SK-N-SH (cell line): ENCODE measurements around the gene PTBP1. TPM values are rescaled to one million over a fixed set of nuclear protein-coding genes. Genes with fewer than 3 reads are reported as not detected.

ENCODE experiments used
- CTCF ChIA-PET: fragments of 300-600, 350-600 bp; formaldehyde crosslinking; extraction: SDS; loops from one replicate; lab custom pipeline; 2021; lab: Yijun Ruan, JAX
- POLR2A ChIA-PET: fragments of 350-600 bp; sonication (Branson Sonifier 250); formaldehyde crosslinking; extraction: SDS; loops from one replicate; lab custom pipeline; 2020; ENCODE audit warnings: antibody characterized with exemption, inconsistent platforms; lab: Yijun Ruan, JAX
- DNase-seq: peaks from one replicate; pipeline ENCODE4 v3.0.0; 2012
- H2AFZ ChIP-seq: fragments of 200-600 bp; sonication (generic); 2 replicates; pipeline ENCODE4 v1.8.1; 2016; ENCODE audit warnings: antibody characterized with exemption, mild to moderate bottlenecking, low read depth
- H3F3A ChIP-seq: fragments of 200-600 bp; sonication (generic); replicated peaks from 2 replicates; pipeline ENCODE3; 2016; ENCODE audit warnings: antibody characterized with exemption, mild to moderate bottlenecking; ENCODE audit not compliant: insufficient read depth
- H3K27ac ChIP-seq, 2 experiments: fragments of 200-500 bp in 1 of 2; fragments of 200-600 bp in 1 of 2; sonication (Bioruptor generic) in 1 of 2; sonication (generic), shearing (Covaris generic) in 1 of 2; 2 replicates each; pipeline versions ENCODE4 v1.5.1 to v1.6.1; 2014 to 2016; ENCODE audit warnings: low read depth in 2 of 2, inconsistent platforms in 1 of 2, low read length in 1 of 2, mild to moderate bottlenecking in 1 of 2, mixed read lengths in 1 of 2
- H3K27me3 ChIP-seq: fragments of 200-600 bp; sonication (generic), shearing (Covaris generic); 2 replicates; pipeline ENCODE4 v1.6.1; 2016; ENCODE audit warnings: mixed run types; ENCODE audit not compliant: insufficient read depth
- H3K36me3 ChIP-seq, 2 experiments: fragments of 200-500 bp in 1 of 2; fragments of 200-600 bp in 1 of 2; sonication (Bioruptor generic) in 1 of 2; sonication (generic) in 1 of 2; replicated peaks in 1 of 2; 2 replicates each; pipeline versions ENCODE3 to v1.5.1; 2014 to 2016; ENCODE audit warnings: low read length in 1 of 2, mild to moderate bottlenecking in 1 of 2; ENCODE audit not compliant: insufficient read depth in 2 of 2, control insufficient read depth in 1 of 2
- H3K4me1 ChIP-seq, 2 experiments: fragments of 200-500 bp in 1 of 2; fragments of 200-600 bp in 1 of 2; sonication (Bioruptor generic) in 1 of 2; sonication (generic), shearing (Covaris generic) in 1 of 2; 2 replicates each; pipeline versions ENCODE4 v1.5.1 to v1.6.1; 2014 to 2016; ENCODE audit warnings: low read depth in 1 of 2, low read length in 1 of 2, mixed run types in 1 of 2; ENCODE audit not compliant: insufficient read depth in 2 of 2, control insufficient read depth in 1 of 2
- H3K4me2 ChIP-seq: fragments of 200-600 bp; sonication (generic), shearing (Covaris generic); 2 replicates; pipeline ENCODE4 v1.6.1; 2017; ENCODE audit warnings: mixed run types
- H3K4me3 ChIP-seq, 2 experiments: fragments of 200-500 bp in 1 of 2; fragments of 200-600 bp in 1 of 2; sonication (Bioruptor generic) in 1 of 2; sonication (generic), shearing (Covaris generic) in 1 of 2; 2 replicates each; pipeline versions ENCODE4 v1.5.1 to v1.8.1; 2014 to 2016; ENCODE audit warnings: low read depth in 2 of 2, inconsistent platforms in 1 of 2, low read length in 1 of 2, mild to moderate bottlenecking in 1 of 2, mixed read lengths in 1 of 2, moderate library complexity in 1 of 2
- H3K79me2 ChIP-seq: fragments of 200-600 bp; sonication (generic); 2 replicates; pipeline ENCODE4 v1.8.1; 2017; ENCODE audit warnings: mild to moderate bottlenecking; ENCODE audit not compliant: insufficient read depth
- H3K9ac ChIP-seq: fragments of 200-600 bp; sonication (generic); 2 replicates; pipeline ENCODE4 v1.6.1; 2017; ENCODE audit warnings: mixed run types
- H3K9me2 ChIP-seq: fragments of 200-600 bp; sonication (generic); 2 replicates; pipeline ENCODE4 v1.6.1; 2017; ENCODE audit warnings: mixed run types
- H3K9me3 ChIP-seq: fragments of 200-600 bp; sonication (generic); 2 replicates; pipeline ENCODE4 v1.6.1; 2017; ENCODE audit warnings: mixed run types, mild to moderate bottlenecking, moderate library complexity
- H4K20me1 ChIP-seq: fragments of 200-600 bp; sonication (generic); 2 replicates; pipeline ENCODE4 v1.6.1; 2017; ENCODE audit warnings: mild to moderate bottlenecking, mixed run types; ENCODE audit not compliant: insufficient read depth
- CHD2 ChIP-seq: fragments of 150-350 bp; IDR thresholded peaks from 2 replicates; pipeline ENCODE4 v1.6.1; 2018; ENCODE audit warnings: low read length; ENCODE audit not compliant: partially characterized antibody
- EZH2phosphoT487 ChIP-seq: fragments of 200-600 bp; sonication (generic); IDR thresholded peaks from 2 replicates; pipeline ENCODE4 v1.6.1; 2017; ENCODE audit warnings: low read depth, mixed run types, mild to moderate bottlenecking, antibody characterized with exemption, moderate library complexity, borderline replicate concordance
- FOXJ3 ChIP-seq: sonication (generic); formaldehyde crosslinking; IDR thresholded peaks from 2 replicates; pipeline ENCODE4 v1.5.1; 2020; ENCODE audit warnings: mild to moderate bottlenecking, missing genetic modification reagents
- FOXM1 ChIP-seq: IDR thresholded peaks from 2 replicates; pipeline ENCODE4 v1.4.0; 2012; ENCODE audit warnings: low read depth, mild to moderate bottlenecking
- JUND ChIP-seq: IDR thresholded peaks from 2 replicates; pipeline ENCODE4 v1.4.0; 2012
- MXI1 ChIP-seq: IDR thresholded peaks from 2 replicates; pipeline ENCODE4 v1.6.1; 2012; ENCODE audit warnings: mild to moderate bottlenecking, low read depth, low read length, improper control_type of control experiment
- NFIC ChIP-seq: IDR thresholded peaks from 2 replicates; pipeline ENCODE4 v1.4.0; 2012; ENCODE audit warnings: borderline replicate concordance
- NRF1 ChIP-seq: IDR thresholded peaks from 2 replicates; pipeline ENCODE4 v1.6.1; 2012; ENCODE audit warnings: low read depth, mild to moderate bottlenecking, low read length
- REST ChIP-seq: IDR thresholded peaks from 2 replicates; pipeline ENCODE4 v1.6.1; 2012; ENCODE audit warnings: mild to moderate bottlenecking, low read depth, low read length, moderate library complexity
- RFX5 ChIP-seq: IDR thresholded peaks from 2 replicates; pipeline ENCODE4 v1.6.1; 2012; ENCODE audit warnings: mild to moderate bottlenecking, improper control_type of control experiment, low read length
- RXRA ChIP-seq: IDR thresholded peaks from 2 replicates; pipeline ENCODE4 v1.4.0; 2012; ENCODE audit warnings: low read depth, mild to moderate bottlenecking, borderline replicate concordance
- SMC3 ChIP-seq: IDR thresholded peaks from 2 replicates; pipeline ENCODE4 v1.6.1; 2012; ENCODE audit warnings: low read depth, low read length, improper control_type of control experiment
- TEAD4 ChIP-seq: IDR thresholded peaks from 2 replicates; pipeline ENCODE4 v1.4.0; 2012; ENCODE audit warnings: mild to moderate bottlenecking, borderline replicate concordance; ENCODE audit not compliant: insufficient read depth
- USF1 ChIP-seq: IDR thresholded peaks from 2 replicates; pipeline ENCODE4 v1.4.0; 2012; ENCODE audit warnings: low read depth, borderline replicate concordance
- USF2 ChIP-seq: fragments of 150-350 bp; IDR thresholded peaks from 2 replicates; pipeline ENCODE4 v1.6.1; 2017; ENCODE audit warnings: antibody characterized with exemption, low read length, low read depth, borderline replicate concordance
- WGBS: methylation state at CpG from one replicate; pipeline ENCODE4 v1.1.6; 2017; ENCODE audit warnings: low lambda C conversion rate; 5-methylcytosine and 5-hydroxymethylcytosine counted together
- polyA plus RNA-seq, 3 experiments: library from polyadenylated mRNA; depleted of rRNA; stranded (reverse); fragments of >200 nt; gene quantifications; 2 replicates each; pipeline ENCODE4 v1.2.3, GENCODE V29; 2012

PTBP1 gene
- polyA plus RNA-seq, 1 of the 3 experiments (the other 2 are of a cell fraction) = 243 TPM

GRCh38 chr19:802498-803098 lies 5.3 kb downstream of the PTBP1 start (continued):
- no peak for TF ChIP-seq REST
- TF ChIP-seq SMC3 = no peak
- no peak for TF ChIP-seq USF1

GRCh38 chr19:803099-803561 lies 5.9 kb downstream of the PTBP1 start:
- Histone ChIP-seq H3K9ac (no peak overlapping the region), H3K79me2 (peaks cover 99% of the 10 kb centered on the region), H3K4me3 (no peak overlapping the region), H3K4me2 (peak overlapping the region; percentile 29; the same call in 1 of the 2 replicates), H3K9me3 (no peaks in the 10 kb centered on the region), H3F3A (peaks cover 8% of the 10 kb centered on the region), H4K20me1 (peaks cover 100% of the 10 kb centered on the region), H3K9me2 (no peaks in the 10 kb centered on the region), H3K36me3 (peaks cover 39 to 67% of the 10 kb centered on the region in 2 experiments), H3K27me3 (no peaks in the 10 kb centered on the region), H3K27ac (no peak overlapping the region; a peak in 1 of 4 replicates), H3K4me1 (peaks cover 29 to 41% of the 10 kb centered on the region in 2 experiments; a peak in 3 of 4 replicates), H2AFZ (no peak overlapping the region)
- no peak for TF ChIP-seq RFX5
- TF ChIP-seq FOXM1 = no peak
- TF ChIP-seq FOXJ3 = no peak
- TF ChIP-seq JUND = no peak
- no peak for TF ChIP-seq MXI1
- TF ChIP-seq NFIC = no peak
- no peak for TF ChIP-seq CHD2
- no peak for TF ChIP-seq TEAD4
- TF ChIP-seq USF2 = no peak
- TF ChIP-seq EZH2phosphoT487 = no peak
- TF ChIP-seq RXRA = no peak
- TF ChIP-seq SMC3 = no peak
- no peak for TF ChIP-seq NRF1
- POLR2A ChIA-PET = no interaction called here
- WGBS = 100% methylated on average over 1 of the region's 17 CpGs
- CTCF ChIA-PET = interaction anchor here (0.9 kb wide), 1 partner anchor 33 kb away, joined by 3 read pairs; no protein-coding TSS in a partner anchor
- DNase-seq = no peak
